GM10266 (cell line): ENCODE data around the gene TTC28.
"Not testable (repeated sequence)": the region's sequence is repeated elsewhere in the genome, so short reads cannot be mapped to it uniquely, and the experiment has no call there.

Experiments used
- DNase-seq: peaks from one replicate; pipeline ENCODE4 v3.0.0; 2012; ENCODE audit errors: extremely low spot score
- CTCF ChIP-seq: IDR thresholded peaks from 2 replicates; pipeline ENCODE4 v1.5.1; 2012; ENCODE audit warnings: mild to moderate bottlenecking, low read depth; ENCODE audit not compliant: control insufficient read depth, insufficient read depth; ENCODE audit errors: missing control alignments

Gene TTC28

GRCh38 chr22:28629420-28630176 lies 50.0 kb downstream of the TTC28 start:
- TF ChIP-seq CTCF = no peak
- DNase-seq = no peak

GRCh38 chr22:28628766-28629165 lies 50.9 kb downstream of the TTC28 start:
- no peak for DNase-seq

GRCh38 chr22:28627791-28628190 lies 51.8 kb downstream of the TTC28 start:
- no peak for DNase-seq
- no peak for TF ChIP-seq CTCF

More at GRCh38 chr22:28628766-28629165, 50.9 kb downstream of the TTC28 start:
- TF ChIP-seq CTCF = no peak

- no peak for DNase-seq
- no peak for TF ChIP-seq CTCF
Observed at GRCh38 chr22:28620244-28620922, 59.3 kb downstream of the TTC28 start.

- DNase-seq = no peak
- TF ChIP-seq CTCF = no peak
Observed at GRCh38 chr22:28619236-28619635, 60.4 kb downstream of the TTC28 start.

- DNase-seq = not testable (repeated sequence)
Observed at GRCh38 chr22:28615423-28615822, 64.2 kb downstream of the TTC28 start.

GRCh38 chr22:28609921-28610320 lies 69.7 kb downstream of the TTC28 start:
- no peak for TF ChIP-seq CTCF
- no peak for DNase-seq
